Stimulated activated CD4-positive, alpha-beta T cell treated with anti-CD3 and anti-CD28 coated beads, Interleukin-4, amount 100 ng/mL, for 4 hours (primary cell): Measurements from ENCODE around the gene EXOC3.
"Not testable (repeated sequence)": the region's sequence is repeated elsewhere in the genome, so short reads cannot be mapped to it uniquely, and the experiment has no call there.

Experiments
- DNase-seq, 2 experiments: peaks; one replicate each; pipeline ENCODE4 v3.0.0-alpha.2; 2020

Gene EXOC3

DNA sequence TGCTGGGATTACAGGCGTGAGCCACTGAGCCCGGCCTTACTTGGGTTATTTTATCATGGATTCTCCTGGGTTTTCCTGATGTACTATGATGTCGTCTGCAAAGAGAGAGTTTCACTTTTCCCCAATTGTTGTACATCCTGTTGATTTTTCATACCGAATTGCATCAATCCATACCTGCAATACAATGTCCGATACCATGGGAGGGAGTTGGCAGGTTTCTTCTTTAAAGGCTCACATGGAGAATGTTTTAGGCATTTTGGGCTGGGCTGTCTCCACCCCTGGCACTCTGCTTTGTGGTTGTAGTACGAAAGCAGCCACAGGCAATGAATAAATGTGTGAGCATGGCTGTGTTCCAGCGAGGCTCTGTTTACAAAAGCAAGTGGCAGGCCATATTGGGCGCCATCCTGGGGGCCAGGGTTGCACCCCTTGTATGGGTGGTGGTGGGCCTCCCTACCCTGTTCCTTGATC, 35.1 kb upstream of the EXOC3 start:
- no peak for DNase-seq

- DNase-seq = no peak
Measured at GRCh38 chr5:410911-411517, 32.0 kb upstream of the EXOC3 start.

GRCh38 chr5:411728-412127, 31.2 kb upstream of the EXOC3 start:
- DNase-seq = no peak

DNA sequence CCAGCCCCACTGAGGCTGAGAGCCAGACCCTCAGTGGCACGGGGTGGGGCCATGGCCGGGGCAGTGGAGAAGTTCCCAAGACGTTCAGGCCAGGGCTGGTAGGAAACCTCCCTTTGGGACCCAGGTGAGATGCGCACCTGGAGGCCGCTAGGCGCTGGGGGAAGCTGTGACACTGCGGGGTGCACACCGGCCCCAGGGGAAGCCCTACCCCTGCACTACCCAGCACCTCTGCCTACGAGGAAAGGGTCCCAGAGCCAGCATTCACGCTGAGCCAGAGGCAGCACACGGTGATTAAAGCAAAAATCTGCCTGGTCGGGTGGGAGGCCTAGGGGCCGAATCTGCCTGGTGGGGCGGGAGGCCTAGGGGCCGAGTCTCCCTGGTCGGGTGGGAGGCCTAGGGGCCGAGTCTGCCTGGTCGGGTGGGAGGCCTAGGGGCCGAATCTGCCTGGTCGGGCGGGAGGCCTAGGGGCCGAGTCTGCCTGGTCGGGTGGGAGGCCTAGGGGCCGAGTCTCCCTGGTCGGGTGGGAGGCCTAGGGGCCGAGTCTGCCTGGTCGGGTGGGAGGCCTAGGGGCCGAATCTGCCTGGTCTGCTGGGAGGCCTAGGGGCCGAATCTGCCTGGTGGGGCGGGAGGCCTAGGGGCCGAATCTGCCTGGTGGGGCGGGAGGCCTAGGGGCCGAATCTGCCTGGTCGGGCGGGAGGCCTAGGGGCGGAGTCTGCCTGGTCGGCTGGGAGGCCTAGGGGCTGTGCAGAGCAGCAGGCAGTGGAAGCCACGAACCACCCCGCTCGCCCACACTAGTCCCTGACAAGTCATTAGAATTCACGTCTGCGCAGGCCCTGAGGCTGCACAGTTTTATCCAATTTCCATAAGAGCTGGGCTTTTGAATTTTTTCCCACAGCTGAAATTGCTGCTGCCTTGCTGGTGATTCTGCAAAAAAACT, 27.7 kb upstream of the EXOC3 start:
- not testable (repeated sequence) for DNase-seq

DNA sequence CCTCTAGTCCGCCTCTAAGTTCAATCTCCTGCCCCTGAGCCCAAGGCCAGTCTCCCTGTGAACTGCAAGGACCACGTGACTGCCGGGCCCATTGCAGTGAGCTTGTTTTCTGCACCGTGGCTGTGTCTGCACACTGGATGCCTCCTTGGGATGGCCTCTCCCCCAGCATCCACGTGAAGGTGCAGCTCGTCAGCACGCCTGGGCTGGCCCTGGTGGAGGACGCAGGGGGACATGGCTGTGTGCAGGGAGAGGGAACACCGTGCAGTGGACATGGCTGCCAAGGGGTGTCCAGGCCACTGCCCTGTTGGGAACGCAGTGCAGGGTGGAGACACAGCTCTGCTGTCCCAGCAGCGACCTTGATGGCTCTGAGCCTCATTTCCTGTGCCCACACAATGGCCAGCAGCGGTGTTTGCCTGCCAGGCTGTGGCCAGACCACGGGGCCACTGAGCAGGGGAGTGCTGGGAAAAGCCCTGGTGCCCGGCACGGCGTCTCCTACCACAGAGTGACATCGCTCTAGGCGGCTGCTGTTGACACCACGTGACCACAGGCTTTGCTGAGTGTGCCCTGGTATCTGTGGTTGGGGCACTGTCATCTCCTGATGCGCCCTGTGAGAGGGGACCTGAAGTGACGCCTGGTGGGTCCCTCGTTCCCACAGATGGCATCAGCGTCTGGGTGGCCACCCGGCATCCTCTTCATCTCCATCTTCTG, 26.9 kb upstream of the EXOC3 start:
- DNase-seq = no peak

GRCh38 chr5:416636-416960, 26.4 kb upstream of the EXOC3 start:
- no peak for DNase-seq

- DNase-seq = no peak
Measured at GRCh38 chr5:417301-418161, 25.4 kb upstream of the EXOC3 start.

DNA sequence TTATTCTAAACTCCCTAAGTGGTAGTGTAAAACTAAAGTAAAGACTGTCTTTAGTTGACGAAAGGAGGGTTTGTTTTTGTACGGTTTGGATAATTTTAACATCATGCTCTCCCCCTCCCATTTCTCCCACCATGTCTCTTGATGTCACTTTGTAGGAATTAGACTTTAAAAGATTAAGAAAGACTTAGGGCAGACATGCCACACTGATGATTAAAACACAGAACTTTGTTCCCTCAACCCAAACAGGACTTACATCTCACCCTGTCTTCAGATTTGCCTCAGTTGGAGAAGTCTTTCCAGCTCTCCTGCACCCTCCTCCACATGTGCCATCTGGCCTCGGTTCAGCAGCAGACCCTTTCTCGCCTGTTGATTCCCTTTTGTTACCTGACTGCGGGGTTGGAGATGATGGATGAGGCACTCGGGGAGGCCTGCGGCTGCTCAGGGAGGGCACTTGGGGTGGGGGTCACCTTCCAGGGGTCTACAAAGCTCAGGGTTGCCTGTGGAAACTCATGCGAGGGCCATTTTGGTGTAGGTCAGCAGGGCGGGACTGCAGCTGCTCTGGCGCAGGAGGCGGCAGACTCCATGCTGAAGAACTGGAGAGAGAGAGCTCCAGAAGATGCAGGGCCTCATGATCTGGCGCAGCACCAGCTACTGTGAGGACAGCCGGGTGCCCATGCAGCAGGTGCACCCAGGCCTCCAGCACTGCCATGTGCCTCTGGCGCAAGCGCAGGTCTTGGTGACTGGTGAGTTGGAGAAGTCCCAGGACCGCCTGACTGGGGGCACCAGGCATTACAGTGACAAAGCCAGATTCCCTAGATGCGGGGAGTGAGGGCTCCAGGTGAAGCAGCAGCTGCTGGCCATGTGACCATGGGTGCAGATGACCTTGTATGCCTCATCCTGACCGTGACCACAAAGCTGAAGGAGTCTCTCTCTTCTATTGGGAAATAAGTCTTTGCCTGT, 24.5 kb upstream of the EXOC3 start:
- no peak for DNase-seq

- no peak for DNase-seq
Measured at GRCh38 chr5:419970-420369, 23.0 kb upstream of the EXOC3 start.

DNA sequence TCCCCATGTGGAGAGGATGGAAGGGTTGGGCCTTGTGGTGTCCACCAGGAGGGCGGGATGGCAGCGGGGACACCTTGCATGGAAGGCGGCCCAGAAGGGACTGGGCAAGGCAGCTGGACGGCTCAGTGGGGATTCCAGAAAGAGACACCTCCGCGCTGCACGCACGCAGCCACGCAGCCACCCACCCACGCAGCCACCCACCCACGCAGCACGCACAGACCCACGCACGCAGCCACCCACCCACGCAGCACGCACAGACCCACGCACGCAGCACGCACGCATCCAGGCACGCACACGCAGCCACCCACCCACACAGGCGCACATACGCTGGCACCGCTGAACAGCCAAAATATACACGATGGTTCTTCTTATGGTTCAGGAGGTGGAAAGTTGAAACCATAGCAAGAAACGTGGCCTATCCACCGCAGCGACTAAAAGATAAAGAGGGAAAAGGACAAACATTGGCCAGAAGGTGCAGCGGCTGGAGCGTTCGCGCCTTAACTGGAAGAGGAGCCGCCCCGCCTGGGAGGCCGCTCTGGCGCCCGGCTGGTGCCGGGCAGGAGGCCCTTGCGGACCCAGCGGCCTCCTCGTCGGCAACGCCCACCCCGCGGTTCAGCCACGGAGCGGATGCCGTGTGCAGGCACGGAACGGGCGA, 22.2 kb upstream of the EXOC3 start:
- DNase-seq = no peak

GRCh38 chr5:421287-421880, 21.6 kb upstream of the EXOC3 start:
- DNase-seq = no peak

DNA sequence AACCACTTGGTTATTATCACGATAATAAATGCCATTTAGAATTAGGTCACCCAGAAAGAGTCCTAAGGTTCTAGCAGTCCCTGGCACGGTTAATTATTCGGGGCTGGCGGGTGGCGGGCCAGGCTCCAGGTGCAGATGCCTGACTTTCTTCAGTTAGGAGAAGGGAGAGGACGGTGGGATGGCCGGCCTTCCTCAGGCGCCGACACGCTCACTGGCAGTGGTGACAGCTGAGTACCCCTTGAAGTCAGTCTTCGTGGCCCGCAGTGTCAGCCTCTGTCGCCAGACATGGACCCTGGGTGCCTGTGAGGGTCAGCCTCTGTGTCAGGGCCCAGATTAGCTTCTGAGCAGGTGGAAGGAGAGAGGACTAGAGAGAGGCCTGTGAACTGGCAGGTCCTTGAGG, 21.1 kb upstream of the EXOC3 start:
- DNase-seq = no peak

GRCh38 chr5:422323-423232, 20.4 kb upstream of the EXOC3 start:
- no peak for DNase-seq

GRCh38 chr5:423233-423565, 19.8 kb upstream of the EXOC3 start:
- DNase-seq = no peak

DNA sequence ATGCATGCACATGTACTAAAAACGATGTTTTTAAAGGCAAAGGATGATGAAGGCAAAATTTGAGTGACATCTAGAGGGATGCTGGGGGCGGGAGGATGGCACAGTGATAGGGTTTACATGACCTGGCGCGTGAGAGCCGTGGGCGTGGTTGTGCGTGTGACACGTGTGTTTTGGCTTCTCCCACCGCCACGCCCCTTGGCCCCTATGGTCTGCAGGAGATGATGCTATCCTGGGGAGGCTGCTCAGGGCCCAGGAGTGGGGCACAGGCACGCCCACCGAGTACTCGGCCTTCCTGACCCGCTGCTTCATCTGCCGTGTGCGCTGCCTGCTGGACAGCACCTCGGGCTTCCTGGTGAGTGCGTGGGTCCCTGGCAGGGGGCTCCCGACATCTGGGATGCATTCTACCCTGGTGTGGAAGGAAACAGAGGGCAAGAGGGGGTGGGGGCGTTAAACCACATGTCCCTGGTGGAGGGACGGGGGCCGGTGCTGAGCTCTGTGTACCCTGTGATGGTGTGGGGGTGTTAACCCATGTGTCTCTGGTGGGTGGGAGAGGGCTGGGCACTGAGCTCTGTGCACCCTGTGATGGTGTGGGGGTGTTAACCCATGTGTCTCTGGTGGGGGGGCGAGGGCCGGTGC, 19.2 kb upstream of the EXOC3 start:
- no peak for DNase-seq

- no peak for DNase-seq
Measured at GRCh38 chr5:424301-425110, 18.5 kb upstream of the EXOC3 start.

GRCh38 chr5:425714-426113, 17.3 kb upstream of the EXOC3 start:
- DNase-seq = no peak

GRCh38 chr5:426392-426976, 16.5 kb upstream of the EXOC3 start:
- DNase-seq = no peak
